Measurements from ENCODE around the gene CTSS. TPM values are rescaled to one million over a fixed set of nuclear protein-coding genes. Genes with fewer than 3 reads are reported as not detected.

CTSS gene
- total RNA-seq, 4 donors from 2014 or later, result 97.4 to 146 (median 133) TPM

DNA sequence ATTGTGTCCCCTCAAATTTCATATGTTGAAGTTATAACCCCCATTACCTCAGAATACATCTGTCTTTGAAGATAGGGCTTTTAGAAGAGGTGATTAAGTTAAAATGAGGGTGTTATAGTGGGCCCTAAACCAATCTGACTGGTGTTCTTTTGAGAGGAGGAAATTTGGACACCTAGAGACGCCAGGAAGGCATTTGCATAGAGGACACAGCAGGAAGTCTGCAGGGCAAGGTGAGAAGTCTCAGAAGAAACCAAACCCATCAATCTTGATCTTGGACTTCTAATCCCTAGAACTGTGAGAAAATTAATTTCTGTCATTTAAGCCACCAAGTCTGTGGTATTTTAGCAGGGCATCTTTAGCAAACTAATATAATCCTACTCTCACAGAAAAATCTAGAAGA, 81.7 kb downstream of the CTSS start:
- no peak for DNase-seq
- H3K27me3 ChIP-seq, result no peaks in the 10 kb centered on the region
- peak overlapping the region in 1 of 4 donors; percentile 6 for H3K27ac ChIP-seq

More for the DNA sequence above, 81.7 kb downstream of the CTSS start:
- H3K4me3 ChIP-seq, result no peak overlapping the region
- peaks cover 0 to 32% (median 0%) of the 10 kb centered on the region in 3 donors for H3K36me3 ChIP-seq
- H3K4me1 ChIP-seq, result no peaks in the 10 kb centered on the region
- no peaks in the 10 kb centered on the region for H3K9me3 ChIP-seq
- TF ChIP-seq POLR2A (IDR thresholded peaks at IDR 0.05) (no peak), CTCF (IDR thresholded peaks at IDR 0.05) (no peak)

Small RNA genes lying within 50 kb of the gene (small RNA-seq; reads per million reads assigned to genes)
- gene RNU6-1042P, result 0 reads per million in 2 donors
- gene RNU6-1309P, result 0 reads per million in 2 donors

Other genes starting within 250 kb of the CTSS start
- 10 to 100 TPM in 3 of 4 donors, 1 to 10 TPM in 1; 2.3 to 28.9 (median 15.3) TPM for gene ADAMTSL4, start 216.4 kb downstream of the CTSS start, total RNA-seq
- gene MCL1, start 186.2 kb downstream of the CTSS start, total RNA-seq, result 100 to 1,000 TPM; 102 to 154 (median 140) TPM
- 100 to 1,000 TPM; 173 to 231 (median 206) TPM for gene ENSA, start 136.2 kb downstream of the CTSS start, total RNA-seq
- 10 to 100 TPM; 23.1 to 41.3 (median 35.3) TPM for gene GOLPH3L, start 68.6 kb downstream of the CTSS start, total RNA-seq
- 1 to 10 TPM in 2 of 4 donors, not detected in 2; 1.6 to 4.1 TPM for gene HORMAD1, start 44.9 kb downstream of the CTSS start, total RNA-seq
- 10 to 100 TPM; 13.7 to 50.7 (median 22.4) TPM for gene CTSK, start 42.5 kb upstream of the CTSS start, total RNA-seq
- 10 to 100 TPM; 37.7 to 62.7 (median 48.2) TPM for gene ARNT, start 110.8 kb upstream of the CTSS start, total RNA-seq
- gene CTXND2, start 121.4 kb upstream of the CTSS start, total RNA-seq, result not detected
- 100 to 1,000 TPM in 1 of 4 donors, 10 to 100 TPM in 3; 28.2 to 106 (median 61.5) TPM for gene SETDB1, start 160.6 kb upstream of the CTSS start, total RNA-seq
- 100 to 1,000 TPM in 3 of 4 donors, 10 to 100 TPM in 1; 48.7 to 212 (median 156) TPM for gene CERS2, start 209.1 kb upstream of the CTSS start, total RNA-seq
- gene ANXA9, start 216.5 kb upstream of the CTSS start, total RNA-seq, result 1 to 10 TPM in 1 of 4 donors, under 1 TPM in 1, not detected in 2; 0.67 to 1.7 TPM
- 10 to 100 TPM; 37.1 to 76.4 (median 57.4) TPM for gene MINDY1, start 241.1 kb upstream of the CTSS start, total RNA-seq
- 10 to 100 TPM; 21.7 to 28.1 (median 25.1) TPM for gene PRUNE1, start 242.7 kb upstream of the CTSS start, total RNA-seq